Panc1 (cell line): ENCODE results near the gene GALT. TPM values are rescaled to one million over a fixed set of nuclear protein-coding genes. Genes with fewer than 3 reads are reported as not detected.

Experiments used
- ATAC-seq: fragments of 200-7000 bp; cut with Tn5 transposase; 2 replicates; pipeline ENCODE4 v1.9.1; 2020; ENCODE audit warnings: mild to moderate bottlenecking, moderate library complexity
- BruUV-seq: library from RNA; stranded (reverse); fragments of 400-500 nt; replicated peaks from 2 replicates; lab custom pipeline; 2021; lab: Mats Ljungman, UMichigan
- CTCF ChIA-PET: fragments of 300-600 bp; sonication (Branson Sonifier 250); formaldehyde crosslinking; loops from one replicate; lab custom pipeline; 2022; ENCODE audit warnings: antibody characterized with exemption; lab: Charles Lee
- POLR2A ChIA-PET: fragments of 300-600 bp; sonication (Branson Sonifier 250); formaldehyde crosslinking; loops from one replicate; lab custom pipeline; 2022; ENCODE audit warnings: antibody characterized with exemption; lab: Charles Lee
- DNase-seq: peaks from one replicate; pipeline ENCODE4 v3.0.0-alpha.2; 2010; ENCODE audit warnings: low read depth, low spot score
- H3K27ac ChIP-seq: 2 replicates; pipeline ENCODE4 v1.5.1; 2011; ENCODE audit warnings: mild to moderate bottlenecking, low read length, inconsistent platforms
- H3K27me3 ChIP-seq: fragments of 200-500 bp; sonication (Bioruptor generic); 2 replicates; pipeline ENCODE4 v1.6.0; 2014; ENCODE audit warnings: low read length, inconsistent platforms; ENCODE audit not compliant: control insufficient read depth, insufficient read depth
- H3K36me3 ChIP-seq: fragments of 200-500 bp; sonication (Bioruptor generic); 2 replicates; pipeline ENCODE4 v1.5.1; 2014; ENCODE audit warnings: inconsistent platforms, mild to moderate bottlenecking, low read length, moderate library complexity; ENCODE audit not compliant: control insufficient read depth, insufficient read depth
- H3K4me1 ChIP-seq: 2 replicates; pipeline ENCODE4 v1.5.1; 2011; ENCODE audit warnings: inconsistent platforms, mild to moderate bottlenecking, low read length, moderate library complexity; ENCODE audit not compliant: control insufficient read depth, insufficient read depth
- H3K4me3 ChIP-seq, 2 experiments: 2 replicates each; pipeline ENCODE4 v1.5.1; 2011 to 2012; ENCODE audit warnings: low read depth in 2 of 2, low read length in 2 of 2, mild to moderate bottlenecking in 2 of 2, inconsistent platforms in 1 of 2, moderate library complexity in 1 of 2
- H3K9me3 ChIP-seq: fragments of 200-500 bp; sonication (Bioruptor generic); 2 replicates; pipeline ENCODE4 v1.5.1; 2014; ENCODE audit warnings: low read depth, mild to moderate bottlenecking, inconsistent platforms, low read length, moderate library complexity; ENCODE audit not compliant: control insufficient read depth, insufficient read depth
- POLR2AphosphoS5 ChIP-seq: IDR thresholded peaks from 2 replicates; pipeline ENCODE4 v1.6.1; 2012; ENCODE audit warnings: mild to moderate bottlenecking, low read depth, low read length, moderate library complexity
- SIN3A ChIP-seq: IDR thresholded peaks from 2 replicates; pipeline ENCODE4 v1.6.1; 2012; ENCODE audit warnings: low read depth, mild to moderate bottlenecking, low read length, moderate library complexity, borderline replicate concordance; ENCODE audit not compliant: insufficient read depth
- TCF7L2 ChIP-seq: IDR thresholded peaks from 2 replicates; pipeline ENCODE4 v1.6.1; 2011; ENCODE audit warnings: mild to moderate bottlenecking, low read depth, low read length, inconsistent platforms
- in situ Hi-C: cut with HindIII; loops from 2 replicates; pipeline ENCODE4 v1.10.0; 2016; ENCODE audit warnings: low sequenced_read_pairs, low pct_unique_long_range_greater_than_20kb
- intact Hi-C: fragments of 100-400 bp; cut with micrococcal nuclease; formaldehyde crosslinking; loops from one replicate; pipeline ENCODE4 v1.10.0; 2022; ENCODE audit not compliant: unreplicated experiment
- total RNA-seq: library from RNA; stranded (reverse); gene quantifications from one replicate; pipeline ENCODE4 v1.2.1, GENCODE V29; 2021; ENCODE audit not compliant: unreplicated experiment
- TF ChIP-seq, protein P1 (sequence below), 2 experiments: IDR thresholded peaks; 2 replicates each; pipeline ENCODE4 v1.6.1; 2011 to 2012; ENCODE audit warnings: low read depth in 2 of 2, control low read depth in 1 of 2, low read length in 1 of 2, mild to moderate bottlenecking in 1 of 2, moderate library complexity in 1 of 2; ENCODE audit not compliant: insufficient read depth in 1 of 2
- TF ChIP-seq, protein P2 (sequence below): fragments of 450-650 bp; IDR thresholded peaks from 2 replicates; pipeline ENCODE4 v1.5.1; 2017; ENCODE audit warnings: mild to moderate bottlenecking

Gene GALT
- total RNA-seq, 1 experiment from 2014 or later: 42.5 TPM

DNA sequence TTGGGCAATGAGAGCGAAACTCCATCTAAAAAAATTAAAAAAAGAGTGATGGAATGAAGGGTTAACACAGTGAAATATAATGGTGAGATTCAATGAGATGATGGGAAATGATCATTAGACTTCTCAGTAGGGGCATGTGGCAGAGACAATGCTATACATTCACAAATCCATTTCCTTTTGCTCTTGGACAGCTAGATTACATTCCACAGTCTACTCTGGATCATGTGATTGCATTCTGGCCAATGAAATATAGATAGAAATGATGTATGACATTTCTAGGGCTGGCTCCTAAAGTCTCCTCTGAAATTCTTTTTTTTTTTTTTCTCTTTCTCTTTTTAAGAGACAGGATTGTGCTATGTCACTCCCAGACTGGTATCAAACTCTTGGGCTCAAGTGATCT is 3.8 kb upstream of the GALT start:
- no peak for TF ChIP-seq POLR2AphosphoS5
- TF ChIP-seq, protein P1, sequence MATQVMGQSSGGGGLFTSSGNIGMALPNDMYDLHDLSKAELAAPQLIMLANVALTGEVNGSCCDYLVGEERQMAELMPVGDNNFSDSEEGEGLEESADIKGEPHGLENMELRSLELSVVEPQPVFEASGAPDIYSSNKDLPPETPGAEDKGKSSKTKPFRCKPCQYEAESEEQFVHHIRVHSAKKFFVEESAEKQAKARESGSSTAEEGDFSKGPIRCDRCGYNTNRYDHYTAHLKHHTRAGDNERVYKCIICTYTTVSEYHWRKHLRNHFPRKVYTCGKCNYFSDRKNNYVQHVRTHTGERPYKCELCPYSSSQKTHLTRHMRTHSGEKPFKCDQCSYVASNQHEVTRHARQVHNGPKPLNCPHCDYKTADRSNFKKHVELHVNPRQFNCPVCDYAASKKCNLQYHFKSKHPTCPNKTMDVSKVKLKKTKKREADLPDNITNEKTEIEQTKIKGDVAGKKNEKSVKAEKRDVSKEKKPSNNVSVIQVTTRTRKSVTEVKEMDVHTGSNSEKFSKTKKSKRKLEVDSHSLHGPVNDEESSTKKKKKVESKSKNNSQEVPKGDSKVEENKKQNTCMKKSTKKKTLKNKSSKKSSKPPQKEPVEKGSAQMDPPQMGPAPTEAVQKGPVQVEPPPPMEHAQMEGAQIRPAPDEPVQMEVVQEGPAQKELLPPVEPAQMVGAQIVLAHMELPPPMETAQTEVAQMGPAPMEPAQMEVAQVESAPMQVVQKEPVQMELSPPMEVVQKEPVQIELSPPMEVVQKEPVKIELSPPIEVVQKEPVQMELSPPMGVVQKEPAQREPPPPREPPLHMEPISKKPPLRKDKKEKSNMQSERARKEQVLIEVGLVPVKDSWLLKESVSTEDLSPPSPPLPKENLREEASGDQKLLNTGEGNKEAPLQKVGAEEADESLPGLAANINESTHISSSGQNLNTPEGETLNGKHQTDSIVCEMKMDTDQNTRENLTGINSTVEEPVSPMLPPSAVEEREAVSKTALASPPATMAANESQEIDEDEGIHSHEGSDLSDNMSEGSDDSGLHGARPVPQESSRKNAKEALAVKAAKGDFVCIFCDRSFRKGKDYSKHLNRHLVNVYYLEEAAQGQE (IDR thresholded peaks at IDR 0.05; ENCODE audit: insufficient read depth in 1 of 2, low read depth in 2 of 2, low read length in 1 of 2): no peak
- no peak for TF ChIP-seq TCF7L2
- no peak for TF ChIP-seq SIN3A
- TF ChIP-seq, protein P2, sequence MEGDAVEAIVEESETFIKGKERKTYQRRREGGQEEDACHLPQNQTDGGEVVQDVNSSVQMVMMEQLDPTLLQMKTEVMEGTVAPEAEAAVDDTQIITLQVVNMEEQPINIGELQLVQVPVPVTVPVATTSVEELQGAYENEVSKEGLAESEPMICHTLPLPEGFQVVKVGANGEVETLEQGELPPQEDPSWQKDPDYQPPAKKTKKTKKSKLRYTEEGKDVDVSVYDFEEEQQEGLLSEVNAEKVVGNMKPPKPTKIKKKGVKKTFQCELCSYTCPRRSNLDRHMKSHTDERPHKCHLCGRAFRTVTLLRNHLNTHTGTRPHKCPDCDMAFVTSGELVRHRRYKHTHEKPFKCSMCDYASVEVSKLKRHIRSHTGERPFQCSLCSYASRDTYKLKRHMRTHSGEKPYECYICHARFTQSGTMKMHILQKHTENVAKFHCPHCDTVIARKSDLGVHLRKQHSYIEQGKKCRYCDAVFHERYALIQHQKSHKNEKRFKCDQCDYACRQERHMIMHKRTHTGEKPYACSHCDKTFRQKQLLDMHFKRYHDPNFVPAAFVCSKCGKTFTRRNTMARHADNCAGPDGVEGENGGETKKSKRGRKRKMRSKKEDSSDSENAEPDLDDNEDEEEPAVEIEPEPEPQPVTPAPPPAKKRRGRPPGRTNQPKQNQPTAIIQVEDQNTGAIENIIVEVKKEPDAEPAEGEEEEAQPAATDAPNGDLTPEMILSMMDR: no peak
- BruUV-seq: no TSS peak
- peaks cover 16% of the 10 kb centered on the region for H3K4me1 ChIP-seq
- ChIA-PET POLR2A (no interaction called here), CTCF (no interaction called here)
- intact Hi-C loops: no loop called here
- no peak overlapping the region for H3K27ac ChIP-seq
- in situ Hi-C loops: no loop called here
- no peak for DNase-seq
- H3K4me3 ChIP-seq: no peak overlapping the region
- no peak for ATAC-seq
- no peaks in the 10 kb centered on the region for H3K9me3 ChIP-seq
- H3K27me3 ChIP-seq: no peaks in the 10 kb centered on the region
- H3K36me3 ChIP-seq: no peaks in the 10 kb centered on the region

DNA sequence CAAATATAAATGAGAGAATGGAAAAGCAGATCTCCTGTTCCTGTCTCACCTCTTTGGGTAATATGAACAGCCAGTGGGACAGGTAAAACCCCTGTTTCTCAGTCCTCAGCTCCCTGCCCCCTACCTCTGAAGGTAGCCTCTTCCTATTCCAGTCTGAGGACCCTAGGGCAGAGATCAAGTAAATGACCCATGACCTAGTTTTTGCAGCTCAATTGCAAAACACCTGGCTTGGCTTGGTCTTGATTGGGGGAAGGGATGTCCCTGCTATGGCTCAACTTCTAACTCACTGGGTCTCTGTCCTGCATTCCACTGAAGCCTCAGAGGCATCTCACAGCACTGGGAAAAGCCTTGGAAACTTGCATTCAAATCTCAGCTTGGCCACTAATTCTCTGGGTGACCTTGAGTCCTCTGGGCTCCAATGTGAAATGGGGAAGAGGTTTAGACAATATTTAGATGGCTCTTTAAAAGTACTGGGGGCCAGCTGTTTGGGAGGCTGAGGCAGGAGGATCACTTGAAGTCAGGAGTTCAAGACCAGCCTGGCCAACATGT is 1.6 kb upstream of the GALT start:
- no peak for ATAC-seq
- H3K27me3 ChIP-seq: no peaks in the 10 kb centered on the region
- BruUV-seq: no TSS peak

More for the DNA sequence above, 1.6 kb upstream of the GALT start:
- no peaks in the 10 kb centered on the region for H3K9me3 ChIP-seq
- no peak overlapping the region for H3K27ac ChIP-seq
- DNase-seq: no peak
- intact Hi-C loops (no loop called here), in situ Hi-C loops (no loop called here)
- H3K4me3 ChIP-seq: no peak overlapping the region
- peaks cover 16% of the 10 kb centered on the region for H3K4me1 ChIP-seq
- POLR2A ChIA-PET: interaction anchor here (0.6 kb wide), 1 partner anchor 8 kb away, joined by 4 read pairs; no protein-coding TSS in a partner anchor
- CTCF ChIA-PET: interaction anchor here (1.2 kb wide), 2 partner anchors 11 to 57 kb away, joined by 4 to 6 read pairs; no protein-coding TSS in a partner anchor
- TF ChIP-seq, protein P2: no peak
- TF ChIP-seq POLR2AphosphoS5: no peak
- TF ChIP-seq TCF7L2: no peak
- no peak for TF ChIP-seq SIN3A
- TF ChIP-seq, protein P1 (IDR thresholded peaks at IDR 0.05; ENCODE audit: insufficient read depth in 1 of 2, low read depth in 2 of 2, low read length in 1 of 2): no peak
- no peaks in the 10 kb centered on the region for H3K36me3 ChIP-seq
